ENCODE measurements around the gene TTC34. TPM values are rescaled to one million over a fixed set of nuclear protein-coding genes. Genes with fewer than 3 reads are reported as not detected.
A peak's percentile ranks its signal among the peaks of the same experiment; 100 is the strongest.

Gene TTC34
- total RNA-seq, 1 experiment from 2014 or later, result 0.92 TPM

DNA sequence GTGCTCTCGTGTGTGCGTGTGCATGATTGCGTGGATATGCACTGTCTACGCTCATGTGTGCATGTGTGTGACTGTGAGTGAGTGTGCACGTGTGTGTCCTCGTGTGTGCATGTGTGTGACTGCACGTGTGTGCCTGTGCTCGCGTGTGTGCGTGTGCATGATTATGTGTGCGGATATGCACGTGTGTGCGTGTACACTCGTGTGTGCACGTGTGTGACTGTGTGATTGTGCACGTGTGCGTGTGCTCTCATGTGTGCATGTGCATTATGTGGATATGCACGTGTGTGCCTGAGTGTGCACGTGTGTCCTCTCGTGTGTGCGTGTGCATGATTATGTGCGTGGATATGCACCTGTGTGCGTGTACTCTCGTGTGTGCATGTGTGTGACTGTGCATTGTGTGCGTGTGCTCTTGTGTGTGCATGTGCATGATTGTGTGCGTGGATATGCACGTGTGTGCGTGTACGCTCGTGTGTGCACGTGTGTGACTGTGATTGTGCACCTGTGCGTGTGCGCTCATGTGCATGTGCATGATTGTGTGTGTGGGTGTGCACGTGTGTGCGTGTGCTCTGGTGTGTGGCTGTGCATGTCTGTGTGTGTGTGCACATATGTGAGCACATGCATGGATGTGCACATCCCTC is 170.9 kb downstream of the TTC34 start:
- Mint-ChIP-seq H3K4me1 (peaks cover 14 to 32% of the 10 kb centered on the region in 2 experiments), H3K36me3 (ENCODE audit: insufficient read depth in 1 of 3, low read depth in 3 of 3) (peaks cover 0 to 10% (median 7%) of the 10 kb centered on the region in 3 experiments; a peak in 5 of 7 replicates), H3K4me3 (peak overlapping the region; percentile 10 to 70; a peak in 4 of 5 replicates), H3K27me3 (ENCODE audit: low read depth) (peaks cover 66% of the 10 kb centered on the region), H3K9me3 (peaks cover 10 to 13% of the 10 kb centered on the region in 2 experiments; a peak in 4 of 5 replicates), H3K27ac (peak overlapping the region in 1 of 3 experiments; percentile 80; a peak in 1 of 7 replicates)
- Histone ChIP-seq H2BK120ac (ENCODE audit: low read depth, low read length, poor library complexity, severe bottlenecking) (no peak overlapping the region), H4K5ac (ENCODE audit: insufficient read length, low read depth, low read length) (no peak overlapping the region), H3K79me2 (ENCODE audit: insufficient read depth, low read length) (no peaks in the 10 kb centered on the region), H4K91ac (ENCODE audit: insufficient read length, low read depth, low read length) (no peak overlapping the region), H3K79me1 (ENCODE audit: insufficient read depth, low read depth, low read length, poor library complexity, severe bottlenecking) (no peaks in the 10 kb centered on the region), H3K9me3 (ENCODE audit: control insufficient read depth, low read depth, low read length) (no peaks in the 10 kb centered on the region), H4K20me1 (ENCODE audit: control insufficient read depth, insufficient read depth, insufficient read length) (peaks cover 2% of the 10 kb centered on the region), H2BK12ac (ENCODE audit: insufficient read length, low read depth, low read length) (no peak overlapping the region), H3K23me2 (ENCODE audit: insufficient read length, low read depth, low read length, poor library complexity, severe bottlenecking) (peaks cover 3% of the 10 kb centered on the region), H3K27ac (ENCODE audit: insufficient read length, low read depth, low read length) (no peak overlapping the region), H3K23ac (ENCODE audit: insufficient read length, low read depth, low read length) (no peak overlapping the region), H3T11ph (ENCODE audit: low read length) (no peak overlapping the region), H3K27me3 (ENCODE audit: insufficient read depth, low read length) (peaks cover 22% of the 10 kb centered on the region; the same call in 1 of the 2 replicates), H3K14ac (ENCODE audit: insufficient read depth, low read length) (no peak overlapping the region), H2BK15ac (ENCODE audit: low read depth, low read length) (no peak overlapping the region), H3K4me1 (ENCODE audit: insufficient read depth, low read length) (no peaks in the 10 kb centered on the region), H4K8ac (replicated peaks; ENCODE audit: insufficient read length, low read depth, low read length) (no peak overlapping the region), H2AK5ac (ENCODE audit: insufficient read length, low read length) (no peak overlapping the region), H3K18ac (ENCODE audit: insufficient read length, low read depth, low read length) (no peak overlapping the region), H3K56ac (ENCODE audit: insufficient read length, low read depth, low read length) (no peak overlapping the region), H3K4me2 (ENCODE audit: insufficient read depth, insufficient read length, low read length) (no peak overlapping the region), H2BK5ac (ENCODE audit: insufficient read length, low read length) (no peak overlapping the region), H2AFZ (ENCODE audit: low read length) (no peak overlapping the region), H3K9ac (ENCODE audit: extremely low read depth, insufficient read length, low read length) (no peak overlapping the region), H2BK20ac (ENCODE audit: low read depth, low read length, poor library complexity, severe bottlenecking) (no peak overlapping the region), H3K4ac (ENCODE audit: low read depth, low read length) (no peak overlapping the region)
- WGBS (ENCODE audit: extremely low coverage, insufficient read length, low lambda C conversion rate), result no CpG with 5 or more reads among the region's 35 CpGs
- no peak for DNase-seq
- no peak for TF ChIP-seq CTCF (conservative IDR thresholded peaks at IDR 0.05)

All from H9 (cell line).